Right lobe of liver (tissue), 6 donors: ENCODE results near the gene CPNE6. TPM values are rescaled to one million over a fixed set of nuclear protein-coding genes. Genes with fewer than 3 reads are reported as not detected.
"Not testable (repeated sequence)": the region's sequence is repeated elsewhere in the genome, so short reads cannot be mapped to it uniquely, and the experiment has no call there.

ENCODE experiments used
- ATAC-seq, 4 donors: fragments of 200-7000 bp; cut with Tn5 transposase; one replicate each; pipeline ENCODE4 v1.9.1; 2020; ENCODE audit warnings: mild to moderate bottlenecking in 4 of 4, moderate library complexity in 4 of 4
- DNase-seq, 3 donors: peaks; one replicate each; pipeline ENCODE4 v3.0.0-alpha.2; 2020
- H3K27ac ChIP-seq, 3 donors: fragments of 200-600 bp; one replicate each; pipeline ENCODE4 v1.8.0; 2022
- H3K27me3 ChIP-seq, 2 donors: fragments of 200-600 bp; one replicate each; pipeline ENCODE4 v1.8.0; 2022
- H3K36me3 ChIP-seq, 4 donors: fragments of 200-600 bp; sonication (generic) in 1 of 4; one replicate each; pipeline versions ENCODE4 v1.5.1 to v1.8.0; 2017 to 2022; ENCODE audit warnings: control low read depth in 1 of 4
- H3K4me1 ChIP-seq, 4 donors: fragments of 200-600 bp; sonication (generic) in 1 of 4; one replicate each; pipeline versions ENCODE4 v1.5.1 to v1.8.0; 2017 to 2022; ENCODE audit warnings: control low read depth in 1 of 4
- H3K4me3 ChIP-seq, 3 donors: fragments of 200-600 bp; one replicate each; pipeline ENCODE4 v1.8.0; 2022
- H3K9me3 ChIP-seq, 4 donors: fragments of 200-600 bp; sonication (generic) in 1 of 4; one replicate each; pipeline versions ENCODE4 v1.5.1 to v1.8.0; 2017 to 2022; ENCODE audit warnings: control low read depth in 1 of 4
- POLR2A ChIP-seq: fragments of 450-650 bp; IDR thresholded peaks from one replicate; pipeline ENCODE4 v1.6.1; 2017; ENCODE audit warnings: antibody characterized with exemption, mild to moderate bottlenecking
- WGBS: methylation state at CpG from one replicate; pipeline ENCODE4 v1.1.6; 2018; ENCODE audit warnings: low coverage, low lambda C conversion rate; ENCODE audit not compliant: insufficient coverage; ENCODE audit errors: missing lambda C conversion rate; 5-methylcytosine and 5-hydroxymethylcytosine counted together
- intact Hi-C, 2 donors: fragments of 100-400 bp; cut with DNase I; formaldehyde crosslinking; loops; one replicate each; pipeline versions ENCODE4 v1.11.2 to v1.14.1; 2022
- long read RNA-seq: library from polyadenylated mRNA; unstranded; transcript quantifications from one replicate; pipeline ENCODE4 v2.0.0, GENCODE V29; 2019
- total RNA-seq, 6 experiments: library from RNA; depleted of rRNA in 2 of 6; stranded (reverse); fragments of >200 nt in 2 of 6; fragmentation: NEBNext Ultra II Directional in 3 of 6; extraction: Animal tissue kit (Norgen Biotek cat#: 25700) in 3 of 6; gene quantifications; one replicate each; pipeline versions ENCODE4 v1.1.0 to v1.2.4, GENCODE V29; 2016 to 2023
- TF ChIP-seq, protein P1 (sequence below), 4 donors: fragments of 200-600 bp in 3 of 4; fragments of 450-650 bp in 1 of 4; IDR thresholded peaks; one replicate each; pipeline versions ENCODE4 v1.5.1 to v1.8.0; 2016 to 2022; ENCODE audit warnings: antibody characterized with exemption in 4 of 4, mild to moderate bottlenecking in 2 of 4
- donor health status: DM: no; HTN: yes; CAD: no.
- donor health status: DM: no; HTN: no; CAD: no.
- donor health status: DM: no; HTN: no; CAD: no.
- donor health status: DM: no; HTN: yes; CAD: no.
- donor health status: DM: no; HTN: yes; CAD: no.

The CPNE6 gene
- under 1 TPM in 4 of 6 experiments, not detected in 2; 0.09 to 0.40 (median 0.18) TPM for total RNA-seq
- long read RNA-seq = 0 reads

DNA sequence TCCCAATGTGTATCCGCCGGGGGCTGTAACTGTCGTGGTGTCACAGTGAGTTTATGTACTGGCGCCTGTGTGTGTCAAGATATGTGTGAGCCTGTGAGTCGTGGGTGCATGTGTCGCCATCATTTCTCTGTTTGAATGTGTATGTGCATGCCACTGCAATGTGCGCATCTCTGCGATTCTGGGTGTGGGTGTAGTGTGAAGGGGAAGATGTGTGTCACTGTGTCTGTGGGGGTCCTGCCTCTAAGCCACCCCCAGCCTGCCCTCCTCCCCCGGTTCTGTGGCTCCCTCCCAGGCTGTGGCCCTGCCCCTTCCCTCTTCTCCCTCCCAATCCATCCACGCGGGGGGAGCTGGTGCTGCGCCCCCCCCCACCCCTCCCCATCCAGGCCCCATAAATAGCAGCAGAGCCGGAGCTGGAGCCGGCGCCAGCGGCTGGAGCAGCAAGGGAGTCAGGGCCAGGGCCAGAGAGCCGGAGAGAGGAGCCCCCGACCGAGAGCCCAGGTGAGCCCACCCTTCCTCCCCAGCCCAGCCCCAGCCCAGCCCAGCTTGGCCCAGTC is at the start of gene CPNE6:
CPNE6 (plus strand) TSS at position 419 of the 554 bp plus-strand sequence. CDS start 1,375 bp downstream, outside the sequence.
- ATAC-seq (no peak), DNase-seq (no peak)
- TF ChIP-seq, protein P1, sequence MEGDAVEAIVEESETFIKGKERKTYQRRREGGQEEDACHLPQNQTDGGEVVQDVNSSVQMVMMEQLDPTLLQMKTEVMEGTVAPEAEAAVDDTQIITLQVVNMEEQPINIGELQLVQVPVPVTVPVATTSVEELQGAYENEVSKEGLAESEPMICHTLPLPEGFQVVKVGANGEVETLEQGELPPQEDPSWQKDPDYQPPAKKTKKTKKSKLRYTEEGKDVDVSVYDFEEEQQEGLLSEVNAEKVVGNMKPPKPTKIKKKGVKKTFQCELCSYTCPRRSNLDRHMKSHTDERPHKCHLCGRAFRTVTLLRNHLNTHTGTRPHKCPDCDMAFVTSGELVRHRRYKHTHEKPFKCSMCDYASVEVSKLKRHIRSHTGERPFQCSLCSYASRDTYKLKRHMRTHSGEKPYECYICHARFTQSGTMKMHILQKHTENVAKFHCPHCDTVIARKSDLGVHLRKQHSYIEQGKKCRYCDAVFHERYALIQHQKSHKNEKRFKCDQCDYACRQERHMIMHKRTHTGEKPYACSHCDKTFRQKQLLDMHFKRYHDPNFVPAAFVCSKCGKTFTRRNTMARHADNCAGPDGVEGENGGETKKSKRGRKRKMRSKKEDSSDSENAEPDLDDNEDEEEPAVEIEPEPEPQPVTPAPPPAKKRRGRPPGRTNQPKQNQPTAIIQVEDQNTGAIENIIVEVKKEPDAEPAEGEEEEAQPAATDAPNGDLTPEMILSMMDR (IDR thresholded peaks at IDR 0.05) = no peak
- TF ChIP-seq POLR2A = no peak
- H3K4me3 ChIP-seq = no peak within 1 kb of the TSS
- H3K27ac ChIP-seq = no peak within 1 kb of the TSS
- no peaks in the 10 kb centered on the region for H3K9me3 ChIP-seq
- peaks cover 0 to 56% (median 22%) of the 10 kb centered on the region in 4 donors for H3K4me1 ChIP-seq
- intact Hi-C loops = no loop called here
- H3K27me3 ChIP-seq = no peaks in the 10 kb centered on the region
- 60% methylated on average over 2 of the region's 19 CpGs for WGBS
- no peaks in the 10 kb centered on the region for H3K36me3 ChIP-seq

DNA sequence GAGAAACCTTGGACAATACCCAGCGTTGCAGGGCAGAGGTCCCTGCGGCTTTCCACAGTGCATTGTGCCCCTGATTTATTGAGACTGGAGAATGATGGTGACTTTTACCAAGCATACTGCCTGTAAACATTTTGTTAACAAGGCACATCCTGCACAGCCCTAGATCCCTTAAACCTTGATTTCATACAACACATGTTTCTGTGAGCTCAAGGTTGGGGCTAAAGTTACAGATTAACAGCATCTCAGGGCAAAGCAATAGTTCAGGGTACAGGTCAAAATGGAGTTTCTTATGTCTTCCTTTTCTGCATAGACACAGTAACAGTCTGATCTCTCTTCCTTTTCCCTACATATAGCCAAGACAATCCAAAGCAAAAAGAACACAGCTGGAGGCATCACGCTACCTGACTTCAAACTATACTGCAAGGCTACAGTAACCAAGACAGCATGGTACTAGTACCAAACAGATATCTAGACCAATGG is 46.4 kb upstream of the CPNE6 start:
- DNase-seq, ATAC-seq, H3K9me3 ChIP-seq, intact Hi-C loops, H3K36me3 ChIP-seq, H3K27me3 ChIP-seq, H3K27ac ChIP-seq, H3K4me3 ChIP-seq: not testable (repeated sequence)
- 100% methylated on average over 3 of the region's 3 CpGs for WGBS
- peaks cover 0 to 11% (median 0%) of the 10 kb centered on the region in 4 donors for H3K4me1 ChIP-seq

DNA sequence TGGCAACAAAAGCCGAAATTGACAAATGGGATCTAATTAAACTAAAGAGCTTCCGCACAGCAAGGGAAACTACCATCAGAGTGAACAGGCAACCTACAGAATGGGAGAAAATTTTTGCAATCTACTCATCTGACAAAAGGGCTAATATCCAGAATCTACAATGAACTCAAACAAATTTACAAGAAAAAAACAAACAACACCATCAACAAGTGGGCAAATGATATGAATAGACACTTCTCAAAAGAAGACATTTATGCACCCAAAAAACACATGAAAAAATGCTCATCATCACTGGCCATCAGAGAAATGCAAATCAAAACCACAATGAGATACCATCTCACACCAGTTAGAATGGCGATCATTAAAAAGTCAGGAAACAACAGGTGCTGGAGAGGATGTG is 41.7 kb upstream of the CPNE6 start:
- H3K4me3 ChIP-seq, H3K36me3 ChIP-seq, H3K9me3 ChIP-seq, DNase-seq, ATAC-seq, intact Hi-C loops, H3K27ac ChIP-seq, H3K27me3 ChIP-seq: not testable (repeated sequence)
- WGBS = no CpG with 5 or more reads among the region's 3 CpGs
- peaks cover 0 to 25% (median 0%) of the 10 kb centered on the region in 4 donors for H3K4me1 ChIP-seq

DNA sequence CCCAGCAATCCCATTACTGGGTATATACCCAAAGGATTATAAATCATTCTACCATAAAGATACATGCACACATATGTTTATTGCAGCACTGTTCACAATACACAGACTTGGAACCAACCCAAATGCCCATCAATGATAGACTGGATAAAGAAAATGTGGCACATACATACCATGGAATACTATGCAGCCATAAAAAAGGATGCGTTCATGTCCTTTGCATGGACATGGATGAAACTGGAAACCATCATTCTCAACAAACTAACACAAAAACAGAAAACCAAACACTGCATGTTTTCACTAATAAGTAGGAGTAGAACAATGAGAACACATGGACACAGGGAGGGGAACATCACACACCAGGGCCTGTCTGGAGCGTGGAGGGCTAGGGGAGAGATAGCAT is 40.0 kb upstream of the CPNE6 start:
- intact Hi-C loops, ATAC-seq: not testable (repeated sequence)

DNA sequence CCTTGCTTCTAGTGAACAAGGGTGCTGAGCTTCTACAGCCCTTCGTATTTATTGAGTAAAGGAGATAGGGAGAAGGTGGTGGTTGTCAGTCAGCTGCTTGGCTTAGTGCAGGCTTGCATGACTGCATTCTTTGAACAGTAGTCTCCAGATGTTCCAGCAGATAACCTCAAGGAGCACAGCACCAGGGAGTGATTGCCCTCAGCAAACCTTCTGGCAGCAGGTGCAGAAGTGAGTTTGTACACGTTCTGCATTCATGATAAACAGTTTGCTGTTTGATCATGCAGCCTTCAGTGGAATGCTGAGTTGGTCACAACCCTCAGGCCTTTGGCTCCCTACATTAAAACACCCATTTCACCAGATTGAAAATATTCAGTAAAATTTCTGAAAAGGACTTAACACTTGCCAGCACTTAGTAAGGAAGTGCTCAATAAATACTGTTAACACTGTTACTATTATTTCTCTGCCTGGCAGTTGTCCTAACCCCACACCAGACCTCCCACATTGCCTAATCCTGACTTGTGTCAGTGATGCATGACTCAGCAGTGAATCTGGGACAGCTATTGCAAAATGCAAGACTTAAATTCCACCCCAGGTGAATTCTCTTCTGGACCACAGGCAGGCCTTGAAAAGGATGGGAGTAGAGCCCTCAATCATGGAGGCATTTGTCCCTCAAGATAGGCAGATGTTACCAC is 38.5 kb upstream of the CPNE6 start:
- intact Hi-C loops = no loop called here
- Histone ChIP-seq H3K27me3 (no peaks in the 10 kb centered on the region), H3K9me3 (no peaks in the 10 kb centered on the region), H3K4me3 (no peak overlapping the region), H3K36me3 (no peaks in the 10 kb centered on the region), H3K4me1 (peaks cover 0 to 26% (median 4%) of the 10 kb centered on the region in 4 donors), H3K27ac (peak overlapping the region in 2 of 3 donors; percentile 2 to 7)
- peak in 1 of 3 donors; percentile 75 for DNase-seq
- WGBS = 20% methylated on average over 1 of the region's 2 CpGs
- TF ChIP-seq, protein P1 (IDR thresholded peaks at IDR 0.05) = no peak
- TF ChIP-seq POLR2A = no peak
- ATAC-seq = peak; percentile 47 to 64 (median 61)

More for the DNA sequence above, 40.0 kb upstream of the CPNE6 start:
- not testable (repeated sequence) for DNase-seq, H3K27me3 ChIP-seq, H3K4me3 ChIP-seq, H3K9me3 ChIP-seq, H3K27ac ChIP-seq, H3K36me3 ChIP-seq
- H3K4me1 ChIP-seq = peaks cover 0 to 17% (median 0%) of the 10 kb centered on the region in 4 donors
- 100% methylated on average over 2 of the region's 2 CpGs for WGBS

DNA sequence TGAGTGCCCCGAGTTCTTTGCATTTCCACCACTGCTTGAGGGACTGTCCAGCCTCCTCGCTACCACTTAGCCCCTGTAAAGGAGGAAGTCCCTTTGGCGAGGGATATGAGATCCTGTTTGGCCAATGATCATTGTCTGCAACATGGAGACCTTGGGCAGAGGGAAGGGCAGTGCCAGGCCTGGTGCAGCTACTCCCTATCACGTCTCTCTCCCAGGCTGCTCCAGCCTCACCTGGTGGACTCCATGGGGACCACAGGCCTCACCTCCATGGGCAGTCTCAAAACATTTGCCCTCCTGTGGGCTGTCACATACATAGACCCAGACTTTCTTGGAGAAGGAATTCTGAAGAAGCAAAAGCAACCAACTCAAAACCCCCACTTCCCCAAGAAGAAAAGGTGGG is 35.6 kb upstream of the CPNE6 start:
- H3K27me3 ChIP-seq, DNase-seq, intact Hi-C loops, H3K36me3 ChIP-seq, H3K9me3 ChIP-seq: not testable (repeated sequence)
- no CpG with 5 or more reads among the region's 4 CpGs for WGBS
- peak overlapping the region; percentile 70 to 84 (median 83) for H3K27ac ChIP-seq
- ATAC-seq = peak; percentile 3 to 18 (median 6)
- H3K4me3 ChIP-seq = peak overlapping the region; percentile 59 to 73 (median 60)
- peaks cover 0 to 26% (median 4%) of the 10 kb centered on the region in 4 donors for H3K4me1 ChIP-seq
